ENCODE results near the gene SPC24.

GRCh38 chr19:11194173-11194572 lies 38.6 kb upstream of the SPC24 start:
- no peak for TF ChIP-seq POLR2A (IDR thresholded peaks at IDR 0.05)
- TF ChIP-seq EP300 (IDR thresholded peaks at IDR 0.05; ENCODE audit: low read depth): no peak
- TF ChIP-seq, protein P1, sequence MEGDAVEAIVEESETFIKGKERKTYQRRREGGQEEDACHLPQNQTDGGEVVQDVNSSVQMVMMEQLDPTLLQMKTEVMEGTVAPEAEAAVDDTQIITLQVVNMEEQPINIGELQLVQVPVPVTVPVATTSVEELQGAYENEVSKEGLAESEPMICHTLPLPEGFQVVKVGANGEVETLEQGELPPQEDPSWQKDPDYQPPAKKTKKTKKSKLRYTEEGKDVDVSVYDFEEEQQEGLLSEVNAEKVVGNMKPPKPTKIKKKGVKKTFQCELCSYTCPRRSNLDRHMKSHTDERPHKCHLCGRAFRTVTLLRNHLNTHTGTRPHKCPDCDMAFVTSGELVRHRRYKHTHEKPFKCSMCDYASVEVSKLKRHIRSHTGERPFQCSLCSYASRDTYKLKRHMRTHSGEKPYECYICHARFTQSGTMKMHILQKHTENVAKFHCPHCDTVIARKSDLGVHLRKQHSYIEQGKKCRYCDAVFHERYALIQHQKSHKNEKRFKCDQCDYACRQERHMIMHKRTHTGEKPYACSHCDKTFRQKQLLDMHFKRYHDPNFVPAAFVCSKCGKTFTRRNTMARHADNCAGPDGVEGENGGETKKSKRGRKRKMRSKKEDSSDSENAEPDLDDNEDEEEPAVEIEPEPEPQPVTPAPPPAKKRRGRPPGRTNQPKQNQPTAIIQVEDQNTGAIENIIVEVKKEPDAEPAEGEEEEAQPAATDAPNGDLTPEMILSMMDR (IDR thresholded peaks at IDR 0.05): no peak
- TF ChIP-seq POLR2AphosphoS5 (IDR thresholded peaks at IDR 0.05): no peak

Measured in transverse colon (tissue), 4 donors.